ENCODE data around the gene CCHCR1.

DNA sequence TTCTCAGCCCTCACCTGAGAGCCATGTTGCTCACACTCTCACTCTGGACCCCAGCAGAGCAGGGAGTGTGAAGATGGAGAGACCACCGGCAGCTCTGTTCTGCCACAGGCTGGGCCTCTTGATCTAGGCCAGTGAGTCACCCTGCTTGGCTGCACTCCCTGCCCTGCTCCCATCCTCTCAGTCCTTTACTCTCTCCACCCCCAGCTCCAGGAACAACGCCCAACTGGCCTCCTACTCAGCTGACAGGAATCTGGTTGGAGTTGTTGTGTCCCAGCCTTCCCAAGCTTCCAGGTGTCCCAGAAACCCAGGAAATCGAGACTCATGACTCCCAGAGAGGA is 43.1 kb downstream of the CCHCR1 start, which contains the start of gene PSORS1C1:
- no peak for TF ChIP-seq POLR2A (IDR thresholded peaks at IDR 0.05; ENCODE audit: low read depth, low read length)
- TF ChIP-seq POLR2AphosphoS5 (IDR thresholded peaks at IDR 0.05; ENCODE audit: low read depth, low read length), result no peak
- TF ChIP-seq TAF1 (IDR thresholded peaks at IDR 0.05; ENCODE audit: low read depth, low read length), result no peak
- no peak for TF ChIP-seq SPI1 (IDR thresholded peaks at IDR 0.05; ENCODE audit: low read depth, low read length)
- TF ChIP-seq POU2F2 (IDR thresholded peaks at IDR 0.05; ENCODE audit: low read depth, low read length), result no peak
